CD4-positive, alpha-beta T cell treated with Interleukin-4 for 1 hour (primary cell): ENCODE results near the gene EMID1.
"Not testable (repeated sequence)": the region's sequence is repeated elsewhere in the genome, so short reads cannot be mapped to it uniquely, and the experiment has no call there.

Experiments
- DNase-seq, 2 donors: peaks; one replicate each; pipeline ENCODE4 v3.0.0-alpha.2; 2020 to 2022

Gene EMID1

GRCh38 chr22:29231971-29232959 lies 26.6 kb downstream of the EMID1 start:
- no peak for DNase-seq

- no peak for DNase-seq
Measured at GRCh38 chr22:29233277-29233877, 27.7 kb downstream of the EMID1 start.

- not testable (repeated sequence) for DNase-seq
Measured at GRCh38 chr22:29240481-29240880, 34.8 kb downstream of the EMID1 start.

- DNase-seq, result no peak
Measured at GRCh38 chr22:29243874-29244446, 38.3 kb downstream of the EMID1 start.

GRCh38 chr22:29244785-29245625 lies 39.3 kb downstream of the EMID1 start:
- DNase-seq, result peak in 1 of 2 donors; percentile 2

GRCh38 chr22:29245626-29246385 lies 40.1 kb downstream of the EMID1 start:
- DNase-seq, result peak; percentile 63 to 65

GRCh38 chr22:29247891-29248290 lies 42.2 kb downstream of the EMID1 start:
- not testable (repeated sequence) for DNase-seq

- no peak for DNase-seq
Measured at GRCh38 chr22:29251265-29251664, 45.6 kb downstream of the EMID1 start.

- no peak for DNase-seq
Measured at GRCh38 chr22:29251981-29252911, 46.5 kb downstream of the EMID1 start.

- DNase-seq, result no peak
Measured at GRCh38 chr22:29253561-29254285, 48.0 kb downstream of the EMID1 start.

GRCh38 chr22:29254286-29254660 lies 48.6 kb downstream of the EMID1 start:
- no peak for DNase-seq

- no peak for DNase-seq
Measured at GRCh38 chr22:29255064-29255621, 49.4 kb downstream of the EMID1 start.

- no peak for DNase-seq
Measured at GRCh38 chr22:29256606-29257325, 51.1 kb downstream of the EMID1 start.

GRCh38 chr22:29257751-29258181 lies 52.1 kb downstream of the EMID1 start:
- no peak for DNase-seq

GRCh38 chr22:29258407-29259252 lies 52.9 kb downstream of the EMID1 start:
- DNase-seq, result no peak

GRCh38 chr22:29259253-29259899 lies 53.7 kb downstream of the EMID1 start:
- no peak for DNase-seq

- no peak for DNase-seq
Measured at GRCh38 chr22:29260031-29260560, 54.4 kb downstream of the EMID1 start.
